ENCODE data around the gene CAMTA1.

DNA sequence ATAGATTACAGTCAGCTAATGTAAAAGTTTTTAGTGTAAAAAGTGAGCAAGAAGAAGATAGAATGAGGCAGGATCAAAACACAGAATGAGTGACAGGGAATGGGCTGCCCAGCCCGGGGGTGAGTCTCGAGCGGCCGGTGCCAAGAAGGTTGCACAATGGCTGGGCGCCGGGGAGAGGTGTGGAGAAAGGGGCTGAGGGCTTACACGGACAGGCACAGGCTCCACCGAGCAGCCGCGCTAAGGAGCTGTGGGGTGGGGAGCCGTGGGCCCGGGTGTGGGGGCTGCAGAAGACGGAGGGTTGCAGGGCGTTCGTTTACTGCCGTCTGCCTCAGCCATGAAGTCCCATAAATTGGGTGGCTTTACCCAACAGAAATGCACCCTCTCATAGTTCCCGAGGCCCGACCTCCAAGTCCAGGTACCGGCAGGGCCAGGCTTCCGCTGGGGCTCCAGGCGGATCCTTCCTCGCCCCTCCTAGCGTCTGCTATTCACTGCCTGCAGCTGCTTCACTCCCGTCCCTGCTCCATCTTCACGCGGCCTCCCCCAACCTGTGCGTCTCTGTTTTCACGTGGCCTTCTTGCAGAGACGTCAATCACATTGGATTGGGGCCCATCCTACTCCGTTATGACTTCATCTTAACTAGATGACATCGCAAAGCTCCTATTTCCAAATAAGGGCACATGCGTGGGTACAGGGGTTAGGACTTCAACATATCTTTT, 277.2 kb downstream of the CAMTA1 start:
- TF ChIP-seq, protein P1, sequence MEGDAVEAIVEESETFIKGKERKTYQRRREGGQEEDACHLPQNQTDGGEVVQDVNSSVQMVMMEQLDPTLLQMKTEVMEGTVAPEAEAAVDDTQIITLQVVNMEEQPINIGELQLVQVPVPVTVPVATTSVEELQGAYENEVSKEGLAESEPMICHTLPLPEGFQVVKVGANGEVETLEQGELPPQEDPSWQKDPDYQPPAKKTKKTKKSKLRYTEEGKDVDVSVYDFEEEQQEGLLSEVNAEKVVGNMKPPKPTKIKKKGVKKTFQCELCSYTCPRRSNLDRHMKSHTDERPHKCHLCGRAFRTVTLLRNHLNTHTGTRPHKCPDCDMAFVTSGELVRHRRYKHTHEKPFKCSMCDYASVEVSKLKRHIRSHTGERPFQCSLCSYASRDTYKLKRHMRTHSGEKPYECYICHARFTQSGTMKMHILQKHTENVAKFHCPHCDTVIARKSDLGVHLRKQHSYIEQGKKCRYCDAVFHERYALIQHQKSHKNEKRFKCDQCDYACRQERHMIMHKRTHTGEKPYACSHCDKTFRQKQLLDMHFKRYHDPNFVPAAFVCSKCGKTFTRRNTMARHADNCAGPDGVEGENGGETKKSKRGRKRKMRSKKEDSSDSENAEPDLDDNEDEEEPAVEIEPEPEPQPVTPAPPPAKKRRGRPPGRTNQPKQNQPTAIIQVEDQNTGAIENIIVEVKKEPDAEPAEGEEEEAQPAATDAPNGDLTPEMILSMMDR (tag by site-specific recombination; IDR thresholded peaks at IDR 0.05), result no peak
- no peak for TF ChIP-seq ZBTB44 (tag by site-specific recombination; IDR thresholded peaks at IDR 0.05)
- TF ChIP-seq ZNF707 (tag by site-specific recombination; IDR thresholded peaks at IDR 0.05), result no peak
- TF ChIP-seq ZNF114 (tag by site-specific recombination; IDR thresholded peaks at IDR 0.05), result no peak
- TF ChIP-seq ZNF24 (tag by site-specific recombination; IDR thresholded peaks at IDR 0.05), result no peak
- no peak for TF ChIP-seq ZNF549 (tag by site-specific recombination; IDR thresholded peaks at IDR 0.05)
- no peak for TF ChIP-seq ZNF404 (tag by site-specific recombination; IDR thresholded peaks at IDR 0.05)
- TF ChIP-seq ZNF747 (tag by site-specific recombination; IDR thresholded peaks at IDR 0.05), result no peak
- no peak for TF ChIP-seq ATF2 (tag by site-specific recombination; IDR thresholded peaks at IDR 0.05; ENCODE audit: low read depth)
- no peak for TF ChIP-seq MEIS1 (CRISPR knock-in tag; IDR thresholded peaks at IDR 0.05; ENCODE audit: borderline replicate concordance)
- no peak for TF ChIP-seq TCF7L2 (IDR thresholded peaks at IDR 0.05; ENCODE audit: borderline replicate concordance, low read depth, low read length)
- TF ChIP-seq, protein P2, sequence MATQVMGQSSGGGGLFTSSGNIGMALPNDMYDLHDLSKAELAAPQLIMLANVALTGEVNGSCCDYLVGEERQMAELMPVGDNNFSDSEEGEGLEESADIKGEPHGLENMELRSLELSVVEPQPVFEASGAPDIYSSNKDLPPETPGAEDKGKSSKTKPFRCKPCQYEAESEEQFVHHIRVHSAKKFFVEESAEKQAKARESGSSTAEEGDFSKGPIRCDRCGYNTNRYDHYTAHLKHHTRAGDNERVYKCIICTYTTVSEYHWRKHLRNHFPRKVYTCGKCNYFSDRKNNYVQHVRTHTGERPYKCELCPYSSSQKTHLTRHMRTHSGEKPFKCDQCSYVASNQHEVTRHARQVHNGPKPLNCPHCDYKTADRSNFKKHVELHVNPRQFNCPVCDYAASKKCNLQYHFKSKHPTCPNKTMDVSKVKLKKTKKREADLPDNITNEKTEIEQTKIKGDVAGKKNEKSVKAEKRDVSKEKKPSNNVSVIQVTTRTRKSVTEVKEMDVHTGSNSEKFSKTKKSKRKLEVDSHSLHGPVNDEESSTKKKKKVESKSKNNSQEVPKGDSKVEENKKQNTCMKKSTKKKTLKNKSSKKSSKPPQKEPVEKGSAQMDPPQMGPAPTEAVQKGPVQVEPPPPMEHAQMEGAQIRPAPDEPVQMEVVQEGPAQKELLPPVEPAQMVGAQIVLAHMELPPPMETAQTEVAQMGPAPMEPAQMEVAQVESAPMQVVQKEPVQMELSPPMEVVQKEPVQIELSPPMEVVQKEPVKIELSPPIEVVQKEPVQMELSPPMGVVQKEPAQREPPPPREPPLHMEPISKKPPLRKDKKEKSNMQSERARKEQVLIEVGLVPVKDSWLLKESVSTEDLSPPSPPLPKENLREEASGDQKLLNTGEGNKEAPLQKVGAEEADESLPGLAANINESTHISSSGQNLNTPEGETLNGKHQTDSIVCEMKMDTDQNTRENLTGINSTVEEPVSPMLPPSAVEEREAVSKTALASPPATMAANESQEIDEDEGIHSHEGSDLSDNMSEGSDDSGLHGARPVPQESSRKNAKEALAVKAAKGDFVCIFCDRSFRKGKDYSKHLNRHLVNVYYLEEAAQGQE (tag by site-specific recombination; IDR thresholded peaks at IDR 0.05), result no peak

Data from HEK293 (cell line).